GM20000 (cell line): ENCODE measurements around the gene PRTG.
"Not testable (repeated sequence)": the region's sequence is repeated elsewhere in the genome, so short reads cannot be mapped to it uniquely, and the experiment has no call there.

Experiments used
- DNase-seq: peaks from one replicate; pipeline ENCODE4 v3.0.0; 2012; ENCODE audit warnings: low spot score
- CTCF ChIP-seq: IDR thresholded peaks from 2 replicates; pipeline ENCODE4 v1.5.1; 2012; ENCODE audit warnings: mild to moderate bottlenecking, control low read depth; ENCODE audit errors: extremely low read depth, missing control alignments

The PRTG gene

GRCh38 chr15:55734641-55735040 is 8.3 kb downstream of the PRTG start:
- DNase-seq = no peak
- TF ChIP-seq CTCF = no peak

GRCh38 chr15:55733461-55733860 is 9.5 kb downstream of the PRTG start:
- not testable (repeated sequence) for DNase-seq

GRCh38 chr15:55721554-55722185 is 21.3 kb downstream of the PRTG start:
- DNase-seq = no peak
- TF ChIP-seq CTCF = no peak

- no peak for TF ChIP-seq CTCF
- DNase-seq = no peak
Observed at GRCh38 chr15:55715355-55716076, 27.4 kb downstream of the PRTG start.

GRCh38 chr15:55714064-55714463 is 28.9 kb downstream of the PRTG start:
- TF ChIP-seq CTCF = no peak

GRCh38 chr15:55712363-55712762 is 30.6 kb downstream of the PRTG start:
- no peak for DNase-seq
- TF ChIP-seq CTCF = no peak

More at GRCh38 chr15:55714064-55714463, 28.9 kb downstream of the PRTG start:
- DNase-seq = no peak

GRCh38 chr15:55710286-55710685 is 32.7 kb downstream of the PRTG start:
- no peak for DNase-seq
- no peak for TF ChIP-seq CTCF

GRCh38 chr15:55709458-55709857 is 33.5 kb downstream of the PRTG start:
- DNase-seq = no peak
- no peak for TF ChIP-seq CTCF
